GM18861 (cell line): ENCODE data around the gene TAPBPL.
"Not testable (repeated sequence)": the region's sequence is repeated elsewhere in the genome, so short reads cannot be mapped to it uniquely, and the experiment has no call there.

ENCODE experiments used
- ATAC-seq: cut with Tn5 transposase; IDR thresholded peaks from one replicate; pipeline ENCODE4 v1.9.1; 2021; ENCODE audit not compliant: unreplicated experiment

The TAPBPL gene, protein sequence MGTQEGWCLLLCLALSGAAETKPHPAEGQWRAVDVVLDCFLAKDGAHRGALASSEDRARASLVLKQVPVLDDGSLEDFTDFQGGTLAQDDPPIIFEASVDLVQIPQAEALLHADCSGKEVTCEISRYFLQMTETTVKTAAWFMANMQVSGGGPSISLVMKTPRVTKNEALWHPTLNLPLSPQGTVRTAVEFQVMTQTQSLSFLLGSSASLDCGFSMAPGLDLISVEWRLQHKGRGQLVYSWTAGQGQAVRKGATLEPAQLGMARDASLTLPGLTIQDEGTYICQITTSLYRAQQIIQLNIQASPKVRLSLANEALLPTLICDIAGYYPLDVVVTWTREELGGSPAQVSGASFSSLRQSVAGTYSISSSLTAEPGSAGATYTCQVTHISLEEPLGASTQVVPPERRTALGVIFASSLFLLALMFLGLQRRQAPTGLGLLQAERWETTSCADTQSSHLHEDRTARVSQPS

DNA sequence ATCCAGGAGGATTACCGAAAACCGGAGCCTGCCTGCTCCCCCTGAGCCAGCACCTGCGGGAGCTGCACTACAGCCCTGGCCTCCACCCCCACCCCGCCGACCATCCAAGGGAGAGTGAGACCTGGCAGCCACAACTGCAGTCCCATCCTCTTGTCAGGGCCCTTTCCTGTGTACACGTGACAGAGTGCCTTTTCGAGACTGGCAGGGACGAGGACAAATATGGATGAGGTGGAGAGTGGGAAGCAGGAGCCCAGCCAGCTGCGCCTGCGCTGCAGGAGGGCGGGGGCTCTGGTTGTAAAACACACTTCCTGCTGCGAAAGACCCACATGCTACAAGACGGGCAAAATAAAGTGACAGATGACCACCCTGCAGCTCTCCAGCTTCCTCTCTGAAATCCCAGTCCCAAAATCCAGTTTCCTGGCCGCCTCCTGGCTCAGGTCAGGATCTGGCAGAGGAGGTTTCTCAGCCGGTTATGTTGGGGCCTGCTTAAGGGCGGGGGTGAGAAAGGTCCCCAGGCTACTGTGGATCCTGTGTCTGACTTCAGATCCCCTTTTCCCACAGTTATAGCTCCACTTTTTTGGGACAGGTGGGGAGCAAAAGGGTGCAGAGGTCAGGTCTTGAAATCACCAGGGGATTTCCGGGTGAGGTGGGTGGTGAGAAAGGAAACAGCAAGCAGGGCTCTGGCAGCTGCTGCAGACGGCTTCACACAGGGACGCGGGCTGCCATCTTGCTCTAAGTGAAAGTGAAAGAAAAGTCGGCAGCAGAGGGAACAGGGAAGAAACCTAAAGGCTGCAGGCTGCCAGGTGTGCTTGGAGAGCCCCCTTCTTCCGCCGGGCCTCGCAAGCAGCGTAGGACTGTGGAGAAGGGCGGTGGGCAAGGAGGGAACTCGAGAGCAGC lies at the start of gene TAPBPL:
TSS of gene TAPBPL (plus strand) at position 695 of the 897 bp plus-strand sequence. CDS start 207 bp downstream, outside the sequence.
- ATAC-seq, result no peak

DNA sequence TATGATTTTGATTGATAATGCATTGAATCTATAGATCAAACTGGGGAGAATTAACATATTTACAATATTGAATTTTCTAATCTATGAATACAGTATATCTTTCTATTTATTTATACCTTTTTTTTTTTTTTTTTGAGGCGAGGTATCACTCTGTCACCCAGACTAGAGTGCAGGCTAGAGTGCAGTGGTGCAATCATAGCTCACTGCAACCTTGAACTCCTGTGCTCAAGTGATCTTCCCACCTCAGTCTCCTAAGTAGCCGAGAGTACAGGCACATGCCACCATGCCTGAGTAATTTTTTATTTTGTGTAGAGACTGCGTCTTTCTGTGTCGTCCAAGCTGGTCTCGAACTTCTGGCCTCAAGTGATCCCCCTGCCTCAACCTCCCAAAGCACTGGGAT lies 47.5 kb upstream of the TAPBPL start:
- ATAC-seq, result no peak

DNA sequence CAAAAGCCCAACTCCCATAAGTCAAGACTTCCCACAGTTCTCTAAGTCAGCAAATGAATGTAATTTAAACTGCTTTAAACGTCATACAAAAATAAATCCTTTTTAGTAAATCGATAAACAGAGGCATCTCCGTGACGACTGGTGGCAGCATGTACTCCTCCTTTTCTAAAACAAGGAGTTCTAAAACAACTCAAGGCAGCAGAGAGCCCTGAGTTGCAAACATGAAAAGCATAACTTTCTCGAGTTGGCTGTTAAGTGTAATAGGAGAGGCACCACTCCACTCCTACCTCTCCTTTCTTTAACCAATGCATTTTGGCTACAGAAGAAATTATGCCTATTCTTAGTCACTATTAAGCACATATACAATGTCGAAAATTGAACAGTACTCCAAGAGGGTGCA lies 45.9 kb upstream of the TAPBPL start:
- no peak for ATAC-seq

DNA sequence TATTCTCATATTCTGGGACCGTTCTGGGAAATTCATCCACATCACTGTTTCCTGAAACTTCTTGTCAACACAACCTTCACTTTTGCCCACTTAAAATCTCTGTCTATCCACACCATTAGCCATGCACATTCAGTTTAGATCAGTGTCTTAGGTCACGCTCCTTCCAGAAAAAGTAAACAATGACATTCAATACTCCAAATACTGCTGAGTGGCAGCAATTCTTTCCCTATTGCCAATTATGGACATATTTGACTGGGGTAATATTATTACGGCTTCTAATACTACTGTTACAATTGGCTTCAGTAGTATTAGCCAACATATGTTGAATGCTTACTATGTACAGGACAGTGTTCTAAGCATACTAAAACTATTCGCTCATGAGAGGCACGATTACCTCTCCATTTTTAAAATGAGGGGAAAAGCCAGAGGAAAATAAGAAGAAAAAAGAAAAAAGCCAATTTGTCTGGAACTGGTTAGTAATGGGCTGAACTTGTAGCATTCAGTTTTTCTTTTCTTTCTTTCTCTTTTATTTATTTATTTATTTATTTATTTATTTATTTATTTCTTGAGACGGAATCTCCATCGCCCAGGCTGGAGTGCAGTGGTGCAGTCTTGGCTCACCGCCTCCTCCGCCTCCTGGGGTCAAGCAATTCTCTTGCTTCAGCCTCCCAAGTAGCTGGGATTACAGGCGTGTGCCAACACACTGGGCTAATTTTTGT lies 44.4 kb upstream of the TAPBPL start:
- ATAC-seq, result no peak

DNA sequence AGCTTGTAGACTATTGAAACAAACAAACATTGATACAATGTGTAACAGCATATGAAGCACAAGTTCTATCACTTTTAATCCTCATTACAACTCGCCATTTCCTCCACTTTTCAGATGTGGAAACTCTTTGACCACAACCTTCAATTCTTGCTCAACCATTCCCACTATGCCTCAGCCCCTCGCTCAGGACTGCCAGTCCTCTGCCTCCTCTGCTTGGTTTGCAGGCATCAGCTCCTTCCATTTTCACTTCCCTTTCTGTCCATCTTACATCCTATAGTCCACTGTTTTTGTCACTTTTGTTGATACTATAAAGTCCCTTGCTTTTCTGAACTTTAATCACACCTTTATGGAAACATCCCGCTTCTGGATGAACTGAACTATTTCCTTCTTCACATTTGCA lies 35.2 kb upstream of the TAPBPL start:
- ATAC-seq, result no peak

DNA sequence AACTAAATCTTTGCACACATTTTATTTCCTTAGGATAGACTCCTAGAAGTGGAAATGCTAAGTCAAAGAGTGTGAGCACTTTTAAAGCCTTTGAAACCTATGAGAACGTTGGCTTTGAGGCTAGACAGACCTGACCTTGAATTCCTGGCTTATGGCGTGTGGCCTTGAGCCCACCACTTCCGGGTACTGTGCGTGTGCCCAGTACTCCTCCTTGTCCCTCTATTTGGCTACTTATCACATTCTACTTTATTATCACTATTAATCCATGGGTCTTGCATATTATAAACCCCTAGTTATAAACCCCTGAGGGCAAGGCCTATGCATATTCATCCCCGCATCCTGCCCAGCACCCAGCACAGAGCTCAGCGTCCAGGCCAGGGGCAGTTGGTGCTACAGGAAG lies 33.0 kb upstream of the TAPBPL start:
- no peak for ATAC-seq

DNA sequence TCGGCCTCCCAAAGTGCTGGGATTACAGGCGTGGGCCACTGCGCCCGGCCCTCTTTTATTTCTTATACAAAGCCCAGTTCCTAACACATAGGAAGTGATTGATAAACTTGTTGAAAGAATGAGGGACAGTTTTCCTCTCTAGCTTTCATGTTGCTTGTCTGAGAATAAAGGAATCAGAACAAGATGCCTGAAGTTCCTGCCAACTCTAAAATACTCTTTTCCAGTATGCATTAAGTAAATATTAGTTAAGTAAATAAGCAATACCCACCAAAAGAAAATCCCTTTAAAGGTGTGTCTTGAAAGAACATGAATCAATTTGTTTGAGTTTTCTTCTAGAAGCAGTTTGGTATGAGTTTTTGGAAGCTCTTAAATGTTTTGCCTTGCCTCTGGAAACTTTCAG lies 31.5 kb upstream of the TAPBPL start:
- ATAC-seq, result no peak

DNA sequence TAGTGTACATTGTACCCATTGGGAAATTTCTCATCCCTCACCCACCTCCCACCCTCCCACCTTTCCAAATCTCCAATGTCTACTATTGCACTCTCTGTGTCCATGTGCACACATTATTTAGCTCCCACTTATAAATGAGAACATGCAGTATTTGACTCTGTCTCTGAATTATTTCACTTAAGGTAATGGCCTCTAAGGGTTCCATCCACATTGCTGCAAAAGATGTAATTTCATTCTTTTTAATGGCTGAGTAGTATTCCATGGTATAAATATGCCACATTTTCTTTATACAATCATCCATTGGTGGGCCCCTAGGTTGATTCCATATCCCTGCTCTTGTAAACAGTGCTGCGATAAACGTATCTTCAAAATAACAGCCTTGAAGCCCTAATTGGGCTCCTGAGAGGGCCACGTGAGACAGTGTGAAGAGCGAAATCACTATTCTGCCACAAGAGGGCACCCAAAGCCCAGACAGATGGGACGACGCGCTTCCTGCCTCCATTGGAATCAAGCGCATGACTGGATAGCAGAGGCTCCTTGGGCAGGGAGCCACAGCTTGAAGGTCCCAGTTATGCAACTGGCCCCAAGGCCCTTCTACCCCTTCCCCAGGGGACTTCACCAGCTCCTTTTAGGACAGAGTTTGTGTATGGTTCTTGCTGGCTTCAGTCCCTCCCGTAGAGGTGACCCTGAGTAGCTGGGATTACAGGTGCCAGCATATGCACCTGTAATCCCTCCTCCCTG lies 28.4 kb upstream of the TAPBPL start:
- ATAC-seq, result peak; percentile 30

DNA sequence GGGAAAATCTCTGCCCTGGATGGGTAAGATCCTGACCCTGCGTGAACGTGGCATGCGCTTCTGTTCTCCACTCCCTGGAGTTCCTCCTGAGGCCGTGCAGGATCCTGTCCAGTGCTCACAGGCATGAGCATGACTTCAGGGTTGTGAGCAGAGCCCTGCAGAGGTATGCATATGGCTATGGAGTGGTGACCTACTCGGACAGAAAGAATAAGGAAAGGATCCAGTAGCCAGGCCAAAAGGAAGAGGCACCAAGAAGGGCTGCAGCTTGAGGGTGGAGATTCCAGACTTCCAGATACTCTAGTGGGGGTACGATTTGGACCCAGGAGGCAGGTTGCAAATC lies 27.9 kb upstream of the TAPBPL start:
- ATAC-seq, result no peak

DNA sequence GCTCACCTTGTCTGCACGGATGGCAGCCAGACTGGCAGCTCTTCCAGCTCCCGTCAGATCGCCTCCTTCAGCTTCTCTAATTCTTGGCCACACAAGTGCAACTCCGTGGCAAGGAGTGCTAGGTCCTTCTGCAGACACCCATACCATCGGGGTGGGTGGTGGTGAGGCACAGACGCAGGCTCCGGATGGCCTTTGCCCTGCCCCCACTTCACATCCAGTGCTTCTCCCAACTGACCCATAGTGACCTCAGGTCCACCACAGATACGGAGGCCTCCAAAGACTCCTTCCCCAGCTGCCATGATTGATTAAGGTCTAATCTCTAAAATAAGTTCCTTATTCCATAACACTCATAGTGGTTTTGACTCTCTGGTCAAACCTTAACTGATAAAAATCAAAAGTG lies 27.0 kb upstream of the TAPBPL start:
- ATAC-seq, result no peak

DNA sequence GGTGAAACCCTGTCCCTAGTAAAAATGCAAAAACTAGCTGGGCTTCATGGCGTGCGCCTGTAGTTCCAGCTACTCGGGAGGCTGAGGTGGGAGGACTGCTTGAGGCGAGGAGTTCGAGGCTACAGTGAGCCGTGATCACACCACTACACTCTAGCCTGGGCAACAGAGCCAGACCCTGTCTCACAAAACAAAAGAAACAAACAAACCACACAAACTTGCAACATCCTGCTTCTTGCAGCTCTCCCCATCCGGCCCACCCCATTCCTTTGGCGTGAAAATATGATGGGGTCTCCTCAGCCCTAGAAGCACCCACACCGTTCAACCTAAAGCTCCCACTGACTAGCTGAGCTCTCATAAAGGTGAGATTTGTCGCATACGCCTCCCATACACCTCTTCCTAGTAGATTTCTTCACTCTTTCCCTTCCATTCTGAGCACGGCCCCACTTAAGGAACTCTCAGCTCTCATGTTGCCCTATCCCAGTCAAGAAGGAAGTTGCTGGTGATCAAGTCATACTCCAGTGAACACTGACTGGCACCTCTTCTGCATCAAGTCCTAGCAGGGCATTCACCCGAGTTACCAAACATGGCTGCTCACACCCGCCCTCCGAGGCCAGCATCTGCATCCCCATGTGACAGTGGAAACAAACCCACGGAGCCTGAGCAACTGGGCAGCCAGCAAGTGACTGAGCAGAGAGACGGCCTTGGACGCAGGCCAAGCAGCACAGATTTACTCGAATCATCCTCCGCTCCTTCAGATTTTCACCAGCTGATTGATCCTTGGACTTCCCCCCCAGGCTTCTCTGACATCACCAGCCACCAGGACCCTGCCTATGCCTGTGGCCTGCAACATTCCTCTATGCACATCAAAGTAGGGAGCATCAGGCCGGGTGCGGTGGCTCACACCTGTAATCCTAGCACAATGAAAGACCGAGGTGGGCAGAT lies 26.0 kb upstream of the TAPBPL start:
- ATAC-seq, result peak; percentile 24

DNA sequence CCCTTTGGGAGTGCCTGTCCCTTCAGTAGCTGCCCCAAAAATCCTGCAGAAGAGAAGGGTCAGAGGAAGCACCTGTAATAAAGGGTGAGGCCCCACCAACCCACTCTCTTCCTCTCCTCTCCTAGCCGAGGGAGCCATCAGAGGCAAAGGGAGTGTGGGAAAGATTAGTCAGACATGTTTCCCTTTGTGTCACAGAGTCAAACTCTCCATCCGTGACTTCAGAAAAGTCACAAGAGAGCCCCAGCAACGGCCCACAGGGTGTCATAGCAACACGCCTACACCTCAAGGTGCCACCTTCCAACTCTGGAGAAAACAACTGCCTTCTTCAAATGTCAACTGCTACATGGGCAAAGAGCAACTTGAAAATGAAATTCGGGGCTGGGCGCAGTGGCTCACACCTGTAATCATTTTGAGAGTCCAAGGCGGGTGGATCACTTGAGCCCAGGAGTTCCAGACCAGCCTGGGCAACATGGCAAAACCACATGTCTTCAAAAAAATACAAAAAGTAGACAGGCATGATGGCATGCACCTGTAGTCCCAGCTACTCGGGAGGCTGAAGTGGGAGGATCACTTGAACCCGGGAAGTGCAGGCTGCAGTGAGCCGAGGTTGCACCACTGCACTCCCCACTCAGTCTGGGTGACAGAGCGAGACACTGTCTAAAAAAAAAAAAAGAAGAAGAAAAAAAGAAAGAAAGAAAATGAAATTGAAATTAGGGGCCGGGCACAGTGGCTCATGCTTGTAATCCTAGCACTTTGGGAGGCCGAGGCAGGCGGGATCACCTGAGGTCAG lies 24.8 kb upstream of the TAPBPL start:
- peak; percentile 59 for ATAC-seq

DNA sequence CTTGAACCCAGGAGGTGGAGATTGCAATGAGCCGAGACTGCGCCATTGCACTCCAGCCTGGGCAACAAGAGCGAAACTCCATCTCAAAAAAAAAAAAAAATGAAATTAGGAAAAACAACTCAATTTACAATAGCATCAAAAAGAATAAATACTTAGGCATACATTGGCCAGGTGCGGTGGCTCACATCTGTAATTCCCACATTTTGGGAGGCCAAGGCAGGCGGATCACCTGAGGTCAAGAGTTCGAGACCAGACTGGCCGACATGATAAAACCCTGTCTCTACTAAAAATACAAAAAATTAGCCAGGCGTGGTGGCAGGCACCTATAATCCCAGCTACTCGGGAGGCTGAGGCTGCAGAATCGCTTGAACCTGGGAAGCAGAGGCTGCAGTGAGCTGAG lies 24.0 kb upstream of the TAPBPL start:
- not testable (repeated sequence) for ATAC-seq

DNA sequence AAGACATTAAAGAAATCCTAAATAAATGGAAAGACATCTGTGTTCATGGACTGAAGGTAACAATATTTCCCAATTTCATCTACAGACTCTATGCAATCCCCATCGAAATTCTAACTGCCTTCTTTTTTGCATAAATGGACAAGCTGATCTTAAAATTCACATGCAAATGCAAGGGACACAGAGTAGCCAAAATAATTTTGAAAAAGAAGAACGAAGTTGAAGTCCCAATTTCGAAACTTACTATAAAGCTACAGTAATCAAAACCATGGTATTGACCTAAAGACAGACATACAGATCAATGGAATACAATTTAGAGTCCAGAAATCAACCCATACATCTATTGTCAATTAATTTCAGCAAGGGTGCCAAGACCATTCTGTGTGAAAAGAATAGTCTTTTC lies 23.5 kb upstream of the TAPBPL start:
- no peak for ATAC-seq

DNA sequence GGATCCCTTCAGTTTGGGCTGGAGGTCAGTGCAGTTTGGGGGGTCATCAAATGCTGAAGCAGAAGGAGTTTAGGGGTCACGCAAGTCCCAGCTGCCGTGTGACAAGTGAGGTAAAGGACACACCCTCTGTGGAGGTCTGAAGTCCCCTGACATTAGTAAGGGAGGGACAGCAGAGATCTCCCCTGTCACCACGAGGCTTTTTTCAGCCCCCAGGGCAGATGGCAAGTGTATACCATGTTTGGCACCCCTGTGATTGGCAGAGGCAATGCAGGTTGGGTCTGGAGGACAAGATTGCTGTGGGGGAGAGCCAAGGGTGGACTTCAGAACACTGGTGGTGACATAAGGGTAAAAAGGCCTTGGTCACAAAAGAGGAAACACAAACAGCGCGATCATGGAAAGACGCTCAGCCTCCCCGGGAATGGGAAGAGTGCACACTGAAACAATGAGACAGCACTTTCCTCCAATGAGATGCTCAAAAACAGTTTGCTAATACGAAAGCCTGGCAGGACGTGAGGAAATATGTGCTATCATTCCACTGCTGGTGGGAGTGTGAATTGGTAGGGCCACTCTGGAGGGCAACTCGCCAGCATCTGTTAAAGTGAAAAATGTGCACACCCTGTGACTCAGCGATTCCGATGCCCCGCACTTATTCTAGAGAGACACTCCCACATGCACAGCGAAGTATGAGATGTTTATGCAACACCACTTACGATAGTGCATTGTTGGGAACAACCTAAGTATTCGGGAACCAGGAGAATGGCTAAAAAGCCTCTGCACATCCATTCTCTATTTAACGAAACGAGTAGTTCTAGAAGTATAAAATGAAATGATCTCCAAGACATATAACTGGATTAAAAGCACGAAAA lies 21.5 kb upstream of the TAPBPL start:
- ATAC-seq, result no peak

DNA sequence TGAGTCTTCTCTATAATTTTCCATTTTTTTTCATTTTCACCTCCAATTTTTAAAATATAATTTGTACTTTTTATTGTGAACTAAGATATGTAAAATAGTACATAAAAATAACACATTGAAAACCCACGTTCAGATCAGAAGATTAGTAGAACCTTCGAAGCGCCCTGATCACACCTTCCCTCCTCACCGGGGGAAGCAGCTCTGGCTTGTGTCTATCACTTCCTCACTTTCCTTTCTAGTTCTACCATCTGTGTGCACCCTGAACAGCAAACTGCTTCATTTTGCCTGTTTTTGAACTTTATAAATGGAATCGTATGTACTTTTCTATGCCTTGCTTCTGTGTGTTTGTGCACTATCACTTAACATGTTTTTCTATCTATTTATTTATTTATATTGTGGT lies 18.9 kb upstream of the TAPBPL start:
- ATAC-seq, result no peak

DNA sequence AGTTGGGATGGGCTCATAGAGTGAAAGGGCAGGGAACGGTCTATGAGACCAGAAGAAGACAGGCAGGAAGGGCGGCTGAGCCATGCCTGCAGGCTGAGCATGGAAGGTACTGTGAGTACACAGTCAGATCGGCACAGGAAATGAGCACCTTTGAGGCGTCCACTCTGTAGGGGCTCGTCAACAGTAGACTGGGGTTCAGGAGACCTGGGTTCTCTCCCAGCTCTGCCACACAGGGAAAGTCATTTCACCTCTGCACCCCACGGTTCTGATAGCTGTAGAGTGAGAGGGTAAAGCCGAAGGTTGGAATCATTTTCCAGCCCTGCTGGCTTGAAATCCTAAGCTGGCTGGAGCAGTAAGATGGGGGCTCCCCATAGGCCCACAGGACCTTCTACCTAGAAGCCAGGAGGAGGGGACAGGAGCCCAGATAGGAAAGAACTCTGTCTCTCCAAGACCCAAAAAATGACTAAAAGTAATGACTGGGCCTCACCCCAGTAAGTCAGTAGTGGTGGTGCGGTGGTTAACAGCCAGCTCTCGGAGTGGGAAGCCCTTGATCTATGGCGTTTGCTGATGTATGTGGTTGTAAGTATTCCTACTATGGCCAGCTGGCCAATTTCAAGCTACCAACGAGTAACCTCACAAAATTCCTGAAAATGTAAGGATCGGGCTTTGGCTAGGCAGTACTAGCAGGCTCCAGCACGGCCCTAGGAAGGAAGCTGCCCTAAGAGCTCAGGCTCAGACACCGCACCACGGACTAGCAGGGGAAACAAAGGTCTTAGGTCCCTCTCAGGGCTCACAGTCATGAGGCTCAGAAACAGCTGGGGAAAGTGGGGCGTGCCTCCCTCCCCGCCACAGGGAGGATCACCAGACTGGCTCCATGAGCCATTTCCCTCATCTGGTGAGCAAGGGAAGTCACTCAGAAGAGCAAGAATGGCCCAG lies 17.4 kb upstream of the TAPBPL start:
- ATAC-seq, result no peak
